Peyer's patch (tissue), 4 donors: ENCODE measurements around the gene TOPORS. TPM values are rescaled to one million over a fixed set of nuclear protein-coding genes. Genes with fewer than 3 reads are reported as not detected.

Experiments
- DNase-seq, 3 donors: peaks; one replicate each; pipeline ENCODE4 v3.0.0-alpha.2; 2017 to 2019
- H3K27ac ChIP-seq, 4 donors: fragments of 200-600 bp; sonication (generic); one replicate each; pipeline ENCODE4 v1.5.1; 2016 to 2019
- H3K27me3 ChIP-seq, 2 donors: fragments of 200-600 bp; sonication (generic); one replicate each; pipeline ENCODE4 v1.5.1; 2019
- H3K36me3 ChIP-seq, 3 donors: fragments of 200-600 bp; sonication (generic); one replicate each; pipeline ENCODE4 v1.5.1; 2016 to 2019
- H3K4me1 ChIP-seq, 4 donors: fragments of 200-600 bp; sonication (generic); one replicate each; pipeline ENCODE4 v1.5.1; 2016 to 2019
- H3K4me3 ChIP-seq, 4 donors: fragments of 200-600 bp; sonication (generic); 1 replicate in 3 of 4; 2 replicates in 1 of 4; pipeline ENCODE4 v1.5.1; 2016 to 2019; ENCODE audit warnings: mild to moderate bottlenecking in 1 of 4
- H3K9me3 ChIP-seq, 4 donors: fragments of 200-600 bp; sonication (generic); one replicate each; pipeline ENCODE4 v1.5.1; 2016 to 2019; ENCODE audit warnings: mild to moderate bottlenecking in 1 of 4
- POLR2A ChIP-seq, 2 donors: fragments of 450-650 bp; IDR thresholded peaks; one replicate each; pipeline ENCODE4 v1.5.1; 2017; ENCODE audit warnings: antibody characterized with exemption in 2 of 2, mild to moderate bottlenecking in 2 of 2, moderate library complexity in 2 of 2
- total RNA-seq, 4 donors: library from RNA; depleted of rRNA; stranded (reverse); fragments of >200 nt; gene quantifications; one replicate each; pipeline ENCODE4 v1.1.0, GENCODE V29; 2016
- TF ChIP-seq, protein P1 (sequence below), 6 experiments: fragments of 450-650 bp in 4 of 6; fragments of 200-600 bp in 2 of 6; sonication (generic) in 1 of 6; IDR thresholded peaks; one replicate each; pipeline ENCODE4 v1.5.1; 2017 to 2019; ENCODE audit warnings: antibody characterized with exemption in 6 of 6, mild to moderate bottlenecking in 3 of 6, moderate library complexity in 1 of 6

Gene TOPORS
- total RNA-seq, 4 donors from 2014 or later: 14.9 to 22.0 (median 18.6) TPM

DNA sequence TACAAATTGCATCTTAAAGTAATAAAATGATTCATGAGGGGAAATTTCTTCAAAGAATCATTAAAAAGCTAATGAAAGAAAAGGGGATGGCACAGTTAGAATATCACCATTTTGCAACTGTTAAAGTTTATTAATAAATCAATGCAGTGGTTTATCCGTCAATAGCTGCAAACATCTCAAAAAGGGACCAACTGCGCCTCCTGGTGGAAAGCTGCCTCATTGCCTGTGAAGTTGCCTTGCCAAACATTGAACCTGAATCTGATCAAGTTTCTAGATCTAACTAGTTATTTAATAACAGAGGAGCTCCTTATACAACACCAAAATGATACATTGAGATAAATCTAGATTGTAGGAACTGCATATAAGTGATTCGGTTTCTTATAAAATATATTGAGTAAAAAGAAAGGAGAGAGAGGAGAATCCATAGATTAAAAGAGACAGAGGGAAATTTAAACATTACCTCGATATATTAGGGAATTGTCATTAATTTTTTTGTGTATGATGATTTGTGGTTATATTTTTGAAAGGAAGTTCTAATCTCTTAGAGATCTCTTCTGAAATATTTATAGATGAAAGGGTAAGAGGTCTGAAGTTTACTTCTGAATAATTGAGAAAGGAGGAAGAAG is 27.4 kb upstream of the TOPORS start:
- H3K4me3 ChIP-seq: no peak overlapping the region
- TF ChIP-seq POLR2A (IDR thresholded peaks at IDR 0.05): no peak
- TF ChIP-seq, protein P1, sequence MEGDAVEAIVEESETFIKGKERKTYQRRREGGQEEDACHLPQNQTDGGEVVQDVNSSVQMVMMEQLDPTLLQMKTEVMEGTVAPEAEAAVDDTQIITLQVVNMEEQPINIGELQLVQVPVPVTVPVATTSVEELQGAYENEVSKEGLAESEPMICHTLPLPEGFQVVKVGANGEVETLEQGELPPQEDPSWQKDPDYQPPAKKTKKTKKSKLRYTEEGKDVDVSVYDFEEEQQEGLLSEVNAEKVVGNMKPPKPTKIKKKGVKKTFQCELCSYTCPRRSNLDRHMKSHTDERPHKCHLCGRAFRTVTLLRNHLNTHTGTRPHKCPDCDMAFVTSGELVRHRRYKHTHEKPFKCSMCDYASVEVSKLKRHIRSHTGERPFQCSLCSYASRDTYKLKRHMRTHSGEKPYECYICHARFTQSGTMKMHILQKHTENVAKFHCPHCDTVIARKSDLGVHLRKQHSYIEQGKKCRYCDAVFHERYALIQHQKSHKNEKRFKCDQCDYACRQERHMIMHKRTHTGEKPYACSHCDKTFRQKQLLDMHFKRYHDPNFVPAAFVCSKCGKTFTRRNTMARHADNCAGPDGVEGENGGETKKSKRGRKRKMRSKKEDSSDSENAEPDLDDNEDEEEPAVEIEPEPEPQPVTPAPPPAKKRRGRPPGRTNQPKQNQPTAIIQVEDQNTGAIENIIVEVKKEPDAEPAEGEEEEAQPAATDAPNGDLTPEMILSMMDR (IDR thresholded peaks at IDR 0.05): peak; percentile 74 to 93 (median 88)
- H3K4me1 ChIP-seq: no peaks in the 10 kb centered on the region
- no peaks in the 10 kb centered on the region for H3K36me3 ChIP-seq
- no peaks in the 10 kb centered on the region for H3K9me3 ChIP-seq
- H3K27ac ChIP-seq: no peak overlapping the region
- no peaks in the 10 kb centered on the region for H3K27me3 ChIP-seq
- DNase-seq: peak; percentile 76 to 94 (median 77)

GRCh38 chr9:32578976-32579375 is 26.6 kb upstream of the TOPORS start:
- H3K36me3 ChIP-seq: no peaks in the 10 kb centered on the region
- H3K4me1 ChIP-seq: no peaks in the 10 kb centered on the region
- no peak for DNase-seq
- no peaks in the 10 kb centered on the region for H3K9me3 ChIP-seq
- H3K27me3 ChIP-seq: no peaks in the 10 kb centered on the region
- H3K4me3 ChIP-seq: no peak overlapping the region
- TF ChIP-seq, protein P1 (IDR thresholded peaks at IDR 0.05): no peak
- no peak for TF ChIP-seq POLR2A (IDR thresholded peaks at IDR 0.05)
- H3K27ac ChIP-seq: no peak overlapping the region

DNA sequence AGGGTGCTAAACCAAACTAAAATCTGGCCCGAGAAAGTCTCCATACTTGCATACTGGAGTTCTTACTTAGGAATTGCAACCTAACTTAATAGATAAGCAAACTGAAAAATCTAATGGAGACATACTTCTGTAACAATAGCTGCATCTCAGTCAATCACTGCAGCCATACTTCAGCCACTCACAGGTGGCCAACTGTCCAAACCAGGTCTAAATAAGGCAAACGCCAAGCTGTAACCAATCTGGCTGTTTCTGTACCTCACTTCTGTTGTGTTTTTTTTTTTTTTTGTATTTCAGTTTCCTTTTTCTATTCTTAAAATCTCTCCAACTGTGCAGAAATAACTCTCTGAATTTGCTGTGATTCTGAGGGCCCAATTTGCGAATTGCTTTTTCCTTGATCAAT is 24.9 kb upstream of the TOPORS start:
- no peak for DNase-seq
- H3K27me3 ChIP-seq: no peaks in the 10 kb centered on the region
- H3K27ac ChIP-seq: no peak overlapping the region
- H3K4me1 ChIP-seq: peaks cover 0 to 7% (median 0%) of the 10 kb centered on the region in 4 donors
- no peak overlapping the region for H3K4me3 ChIP-seq
- no peaks in the 10 kb centered on the region for H3K36me3 ChIP-seq
- H3K9me3 ChIP-seq: no peaks in the 10 kb centered on the region
- TF ChIP-seq POLR2A (IDR thresholded peaks at IDR 0.05): no peak
- TF ChIP-seq, protein P1 (IDR thresholded peaks at IDR 0.05): no peak

DNA sequence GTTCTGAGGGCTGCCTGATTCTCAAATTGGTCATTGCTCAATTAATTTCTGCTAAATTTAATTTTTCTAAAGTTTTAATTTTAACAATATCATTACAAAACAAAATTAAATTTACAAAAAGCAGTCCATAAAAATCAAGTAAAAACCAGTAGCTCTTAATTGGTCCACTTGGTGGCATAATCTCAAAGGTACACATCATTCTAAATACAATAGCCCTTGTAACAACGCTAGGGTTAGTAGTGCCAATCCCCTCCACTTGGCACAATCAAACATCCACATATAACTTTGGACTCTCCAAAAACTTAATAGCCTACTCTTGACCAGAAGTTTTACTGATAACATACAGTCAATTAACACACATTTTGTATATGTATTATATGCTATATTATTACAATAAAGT is 22.5 kb upstream of the TOPORS start:
- DNase-seq: no peak
- Histone ChIP-seq H3K4me3 (no peak overlapping the region), H3K27me3 (no peaks in the 10 kb centered on the region), H3K4me1 (peaks cover 0 to 15% (median 3%) of the 10 kb centered on the region in 4 donors), H3K9me3 (no peaks in the 10 kb centered on the region), H3K27ac (no peak overlapping the region), H3K36me3 (no peaks in the 10 kb centered on the region)
- TF ChIP-seq, protein P1 (IDR thresholded peaks at IDR 0.05): no peak
- no peak for TF ChIP-seq POLR2A (IDR thresholded peaks at IDR 0.05)

- DNase-seq: no peak
- Histone ChIP-seq H3K36me3 (no peaks in the 10 kb centered on the region), H3K27me3 (no peaks in the 10 kb centered on the region), H3K27ac (peak overlapping the region in 2 of 4 donors; percentile 89 to 94), H3K9me3 (no peaks in the 10 kb centered on the region), H3K4me3 (no peak overlapping the region), H3K4me1 (peaks cover 0 to 15% (median 3%) of the 10 kb centered on the region in 4 donors)
- no peak for TF ChIP-seq POLR2A (IDR thresholded peaks at IDR 0.05)
- TF ChIP-seq, protein P1 (IDR thresholded peaks at IDR 0.05): no peak
Measured at GRCh38 chr9:32573821-32574220, 21.4 kb upstream of the TOPORS start.
